HCT116 (cell line): Measurements from ENCODE around the gene NAA11. TPM values are rescaled to one million over a fixed set of nuclear protein-coding genes. Genes with fewer than 3 reads are reported as not detected.

Experiments
- ATAC-seq: fragments of 200-7000 bp; cut with Tn5 transposase; 2 replicates; pipeline ENCODE4 v1.9.1; 2020; ENCODE audit warnings: mild to moderate bottlenecking, moderate library complexity
- BruUV-seq: library from RNA; stranded (reverse); fragments of 400-500 nt; replicated peaks from 2 replicates; lab custom pipeline; 2021; lab: Mats Ljungman, UMichigan
- CTCF ChIA-PET: fragments of 300-600 bp; sonication (Branson Sonifier 250); formaldehyde crosslinking; loops from one replicate; lab custom pipeline; 2021; ENCODE audit warnings: antibody characterized with exemption; lab: Charles Lee
- POLR2A ChIA-PET: fragments of 300-600, 350-600 bp; sonication (Branson Sonifier 250); formaldehyde crosslinking; loops from one replicate; lab custom pipeline; 2021; ENCODE audit warnings: antibody characterized with exemption; lab: Charles Lee
- RAD21 ChIA-PET, 2 experiments: fragments of 300-600 bp; sonication (Branson Sonifier 250); formaldehyde crosslinking; loops; one replicate each; lab custom pipeline; 2023; ENCODE audit warnings: low total read pairs in 2 of 2; ENCODE audit not compliant: uncharacterized antibody in 2 of 2, unreplicated experiment in 2 of 2, low non-redundant PET in 1 of 2; lab: Charles Lee
- DNase-seq: peaks from one replicate; pipeline ENCODE4 v3.0.0-alpha.2; 2010; ENCODE audit warnings: low read depth, low spot score
- H2AFZ ChIP-seq: fragments of 200-600 bp; shearing (Covaris generic), sonication (generic); 2 replicates; pipeline ENCODE4 v1.6.1; 2017; ENCODE audit warnings: low read depth, mixed run types, mixed read lengths, antibody characterized with exemption, low read length; ENCODE audit not compliant: poor library complexity, severe bottlenecking
- H3K27ac ChIP-seq: 2 replicates; pipeline ENCODE4 v1.5.1; 2012; ENCODE audit warnings: low read depth, low read length
- H3K27me3 ChIP-seq: fragments of 200-600 bp; sonication (generic); 2 replicates; pipeline ENCODE4 v1.6.1; 2016; ENCODE audit warnings: mixed run types, low read length, mixed read lengths; ENCODE audit not compliant: insufficient read depth
- H3K36me3 ChIP-seq, 2 experiments: fragments of 200-500 bp in 1 of 2; fragments of 200-600 bp in 1 of 2; sonication (Bioruptor generic) in 1 of 2; sonication (generic) in 1 of 2; 2 replicates each; pipeline versions ENCODE4 v1.5.1 to v1.6.1; 2014 to 2016; ENCODE audit warnings: low read length in 2 of 2, inconsistent platforms in 1 of 2, mixed read lengths in 1 of 2, mixed run types in 1 of 2; ENCODE audit not compliant: insufficient read depth in 2 of 2, control insufficient read depth in 1 of 2
- H3K4me1 ChIP-seq, 2 experiments: fragments of 200-600 bp in 1 of 2; sonication (generic) in 1 of 2; 2 replicates each; pipeline versions ENCODE4 v1.5.1 to v1.6.1; 2012 to 2017; ENCODE audit warnings: low read length in 2 of 2, inconsistent platforms in 1 of 2, mild to moderate bottlenecking in 1 of 2, mixed read lengths in 1 of 2, mixed run types in 1 of 2, moderate library complexity in 1 of 2; ENCODE audit not compliant: insufficient read depth in 2 of 2, control insufficient read depth in 1 of 2
- H3K4me2 ChIP-seq: fragments of 200-600 bp; sonication (generic); 2 replicates; pipeline ENCODE4 v1.6.1; 2017; ENCODE audit warnings: mixed run types, low read length, mixed read lengths
- H3K4me3 ChIP-seq, 2 experiments: fragments of 200-600 bp in 1 of 2; sonication (generic) in 1 of 2; replicated peaks in 1 of 2; 2 replicates each; pipeline ENCODE4 v1.5.1; 2011 to 2016; ENCODE audit warnings: low read length in 2 of 2, control low read depth in 1 of 2, low read depth in 1 of 2, mild to moderate bottlenecking in 1 of 2, mixed read lengths in 1 of 2, mixed run types in 1 of 2
- H3K79me2 ChIP-seq: fragments of 200-600 bp; sonication (generic); 2 replicates; pipeline ENCODE4 v1.6.1; 2017; ENCODE audit warnings: mild to moderate bottlenecking, mixed run types, low read length, moderate library complexity, mixed read lengths; ENCODE audit not compliant: insufficient read depth
- H3K9ac ChIP-seq: fragments of 200-600 bp; sonication (generic); 2 replicates; pipeline ENCODE4 v1.6.1; 2016; ENCODE audit warnings: low read length, mixed read lengths
- H3K9me2 ChIP-seq: fragments of 200-600 bp; sonication (generic), shearing (Covaris generic); 2 replicates; pipeline ENCODE4 v1.6.1; 2017; ENCODE audit warnings: mixed run types, mild to moderate bottlenecking, moderate library complexity; ENCODE audit not compliant: insufficient read depth
- H3K9me3 ChIP-seq, 2 experiments: fragments of 200-500 bp in 1 of 2; fragments of 200-600 bp in 1 of 2; sonication (Bioruptor generic) in 1 of 2; sonication (generic) in 1 of 2; 2 replicates each; pipeline ENCODE4 v1.6.1; 2014 to 2017; ENCODE audit warnings: low read length in 2 of 2, mixed read lengths in 2 of 2, inconsistent platforms in 1 of 2, low read depth in 1 of 2, mild to moderate bottlenecking in 1 of 2, mixed run types in 1 of 2, moderate library complexity in 1 of 2; ENCODE audit not compliant: control insufficient read depth in 1 of 2, insufficient read depth in 1 of 2
- H4K20me1 ChIP-seq: fragments of 200-600 bp; sonication (generic), shearing (Covaris generic); 2 replicates; pipeline ENCODE4 v1.6.1; 2017; ENCODE audit warnings: mixed run types, mild to moderate bottlenecking, moderate library complexity; ENCODE audit not compliant: insufficient read depth
- CBX3 ChIP-seq: IDR thresholded peaks from 2 replicates; pipeline ENCODE4 v1.6.1; 2012; ENCODE audit warnings: low read depth
- FOSL1 ChIP-seq: IDR thresholded peaks from 2 replicates; pipeline ENCODE4 v1.6.1; 2012; ENCODE audit warnings: low read depth
- JUND ChIP-seq: IDR thresholded peaks from 2 replicates; pipeline ENCODE4 v1.6.1; 2012
- MAX ChIP-seq: IDR thresholded peaks from 2 replicates; pipeline ENCODE4 v1.6.1; 2012
- POLR2A ChIP-seq: IDR thresholded peaks from 2 replicates; pipeline ENCODE4 v1.7.0; 2011; ENCODE audit warnings: borderline replicate concordance; ENCODE audit not compliant: insufficient read depth, insufficient read length; ENCODE audit errors: extremely low read depth
- SIN3A ChIP-seq: IDR thresholded peaks from 2 replicates; pipeline ENCODE4 v1.6.1; 2012; ENCODE audit warnings: low read depth
- SRF ChIP-seq: IDR thresholded peaks from 2 replicates; pipeline ENCODE4 v1.6.1; 2012; ENCODE audit warnings: low read depth
- ZBTB33 ChIP-seq: IDR thresholded peaks from 2 replicates; pipeline ENCODE4 v1.6.1; 2011; ENCODE audit warnings: mild to moderate bottlenecking, low read length, moderate library complexity; ENCODE audit not compliant: insufficient replicate concordance; ENCODE audit errors: extremely low read depth
- ZNF274 ChIP-seq: fragments of 200-500 bp; sonication (Bioruptor generic); IDR thresholded peaks from 2 replicates; pipeline ENCODE4 v1.6.1; 2014; ENCODE audit warnings: mild to moderate bottlenecking, low read depth, low read length, inconsistent platforms
- intact Hi-C: fragments of 100-400 bp; cut with micrococcal nuclease; formaldehyde crosslinking; loops from 2 replicates; pipeline ENCODE4 v1.10.0; 2022
- total RNA-seq: library from RNA; stranded (reverse); gene quantifications from one replicate; pipeline ENCODE4 v1.2.1, GENCODE V29; 2021; ENCODE audit not compliant: unreplicated experiment

Gene NAA11
- total RNA-seq, 1 experiment from 2014 or later: not detected

DNA sequence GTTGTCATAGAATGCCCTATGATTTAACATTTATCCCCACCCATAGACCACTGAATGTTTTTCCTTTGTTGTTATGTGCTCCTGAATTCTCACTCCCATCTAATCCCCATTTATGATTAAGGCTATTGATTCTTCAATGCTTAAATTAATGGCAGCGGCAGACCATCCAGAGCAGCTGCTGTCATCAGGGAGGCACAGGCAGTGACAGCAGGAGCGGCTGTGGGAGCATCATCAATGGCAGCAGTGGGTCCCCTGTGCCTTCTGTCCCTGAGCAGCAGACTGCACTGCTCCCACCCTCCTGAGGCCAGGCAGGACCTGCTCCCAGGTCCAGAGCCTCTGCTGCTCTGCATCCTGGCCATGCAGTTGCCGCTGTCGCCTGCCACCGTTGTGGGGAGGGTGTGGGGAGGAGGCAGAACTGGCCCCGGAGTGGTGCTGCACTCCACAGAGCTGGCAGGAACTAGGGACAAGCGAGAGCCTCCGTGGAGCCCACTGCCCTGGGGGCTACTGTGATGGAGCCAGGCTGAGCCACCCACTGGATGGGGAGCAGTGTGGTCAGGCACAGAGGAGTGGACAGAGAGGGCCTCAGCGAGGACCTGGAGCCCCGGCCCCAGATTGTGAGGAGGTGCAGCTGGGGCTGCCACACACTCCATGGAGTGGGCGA is 29.0 kb downstream of the NAA11 start:
- no peak overlapping the region for H2AFZ ChIP-seq
- H3K4me1 ChIP-seq: no peaks in the 10 kb centered on the region
- no peaks in the 10 kb centered on the region for H4K20me1 ChIP-seq
- H3K27me3 ChIP-seq: peaks cover 18% of the 10 kb centered on the region; the same call in 1 of the 2 replicates
- no peaks in the 10 kb centered on the region for H3K36me3 ChIP-seq
- no peaks in the 10 kb centered on the region for H3K9me2 ChIP-seq
- CTCF ChIA-PET: no interaction called here
- BruUV-seq: no TSS peak
- DNase-seq (no peak), ATAC-seq (no peak)
- H3K4me3 ChIP-seq: no peak overlapping the region
- intact Hi-C loops: no loop called here
- TF ChIP-seq MAX (no peak), SRF (no peak), ZBTB33 (no peak), CBX3 (no peak), POLR2A (no peak), ZNF274 (no peak), JUND (no peak), FOSL1 (no peak), SIN3A (no peak)
- no peak overlapping the region for H3K27ac ChIP-seq
- no peaks in the 10 kb centered on the region for H3K79me2 ChIP-seq
- H3K4me2 ChIP-seq: no peak overlapping the region
- POLR2A ChIA-PET: no interaction called here
- RAD21 ChIA-PET: no interaction called here
- H3K9me3 ChIP-seq: no peaks in the 10 kb centered on the region
- no peak overlapping the region for H3K9ac ChIP-seq
